ENCODE measurements around the gene MYNN.

DNA sequence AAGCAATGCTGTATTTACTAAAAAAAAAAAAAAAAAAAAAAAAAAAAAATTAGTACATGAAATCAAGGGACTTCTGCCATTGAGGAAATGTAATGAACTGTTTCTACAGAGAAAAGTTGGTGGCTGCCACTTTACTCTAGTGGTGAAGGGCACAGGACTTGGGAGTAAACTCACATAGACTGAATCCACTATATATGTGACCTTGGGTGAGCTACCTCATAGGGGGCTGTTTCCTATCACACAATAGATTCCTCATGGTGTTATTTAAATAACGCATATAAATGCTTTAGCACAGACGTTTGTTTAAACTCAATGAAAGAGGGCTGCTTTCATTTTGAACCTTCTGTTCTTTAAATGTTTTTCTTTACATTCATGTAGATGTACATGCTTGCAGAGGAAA lies 34.1 kb upstream of the MYNN start:
- TF ChIP-seq, protein P1, sequence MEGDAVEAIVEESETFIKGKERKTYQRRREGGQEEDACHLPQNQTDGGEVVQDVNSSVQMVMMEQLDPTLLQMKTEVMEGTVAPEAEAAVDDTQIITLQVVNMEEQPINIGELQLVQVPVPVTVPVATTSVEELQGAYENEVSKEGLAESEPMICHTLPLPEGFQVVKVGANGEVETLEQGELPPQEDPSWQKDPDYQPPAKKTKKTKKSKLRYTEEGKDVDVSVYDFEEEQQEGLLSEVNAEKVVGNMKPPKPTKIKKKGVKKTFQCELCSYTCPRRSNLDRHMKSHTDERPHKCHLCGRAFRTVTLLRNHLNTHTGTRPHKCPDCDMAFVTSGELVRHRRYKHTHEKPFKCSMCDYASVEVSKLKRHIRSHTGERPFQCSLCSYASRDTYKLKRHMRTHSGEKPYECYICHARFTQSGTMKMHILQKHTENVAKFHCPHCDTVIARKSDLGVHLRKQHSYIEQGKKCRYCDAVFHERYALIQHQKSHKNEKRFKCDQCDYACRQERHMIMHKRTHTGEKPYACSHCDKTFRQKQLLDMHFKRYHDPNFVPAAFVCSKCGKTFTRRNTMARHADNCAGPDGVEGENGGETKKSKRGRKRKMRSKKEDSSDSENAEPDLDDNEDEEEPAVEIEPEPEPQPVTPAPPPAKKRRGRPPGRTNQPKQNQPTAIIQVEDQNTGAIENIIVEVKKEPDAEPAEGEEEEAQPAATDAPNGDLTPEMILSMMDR (conservative IDR thresholded peaks at IDR 0.05), result no peak
- no peak for TF ChIP-seq EZH2 (IDR thresholded peaks at IDR 0.05; ENCODE audit: low read depth)
